Activated naive CD8-positive, alpha-beta T cell treated with anti-CD3 and anti-CD28 coated beads, Interleukin-2, amount 50 U/mL, for 24 hours (primary cell): ENCODE data around the gene MID1.

Source experiments
- ATAC-seq: fragments of 150-1000 bp; cut with Tn5 transposase; one replicate; pipeline ENCODE4 v1.10.0; 2021
- DNase-seq: peaks from one replicate; pipeline ENCODE4 v3.0.0; 2021
- H3K27ac Mint-ChIP-seq: one replicate; pipeline ENCODE4 v1.8.0; 2021; ENCODE audit warnings: mild to moderate bottlenecking, mixed read lengths
- H3K27me3 Mint-ChIP-seq: one replicate; pipeline ENCODE4 v1.8.0; 2021; ENCODE audit warnings: mixed read lengths
- H3K36me3 Mint-ChIP-seq: one replicate; pipeline ENCODE4 v1.8.0; 2021; ENCODE audit warnings: low read depth, mixed read lengths
- H3K4me1 Mint-ChIP-seq: one replicate; pipeline ENCODE4 v1.8.0; 2021; ENCODE audit warnings: mixed read lengths
- H3K4me3 Mint-ChIP-seq: one replicate; pipeline ENCODE4 v1.8.0; 2021; ENCODE audit warnings: mild to moderate bottlenecking, moderate library complexity, mixed read lengths
- H3K9me3 Mint-ChIP-seq: one replicate; pipeline ENCODE4 v1.8.0; 2021; ENCODE audit warnings: mixed read lengths

The MID1 gene

GRCh38 chrX:10620121-10620699 lies at the start of gene MID1:
MID1 (minus strand) TSS chrX:10620585; CDS start chrX:10567547, 53,038 bp downstream.
- ATAC-seq: no peak
- DNase-seq: no peak
- peaks cover 32% of the 10 kb centered on the region for H3K27me3 Mint-ChIP-seq

GRCh38 chrX:10667143-10667542 lies 46.8 kb upstream of the MID1 start:
- Mint-ChIP-seq H3K36me3 (no peaks in the 10 kb centered on the region), H3K27ac (no peak overlapping the region), H3K27me3 (peaks cover 2% of the 10 kb centered on the region), H3K4me1 (no peaks in the 10 kb centered on the region), H3K9me3 (no peaks in the 10 kb centered on the region), H3K4me3 (no peak overlapping the region)
- ATAC-seq (no peak), DNase-seq (no peak)

More at GRCh38 chrX:10620121-10620699, at the start of gene MID1:
- Mint-ChIP-seq H3K4me1 (peaks cover 13% of the 10 kb centered on the region), H3K9me3 (no peaks in the 10 kb centered on the region), H3K36me3 (no peaks in the 10 kb centered on the region), H3K27ac (no peak within 1 kb of the TSS), H3K4me3 (peak within 1 kb of the TSS; percentile 69)

GRCh38 chrX:10666102-10666501 lies 45.7 kb upstream of the MID1 start:
- no peak for ATAC-seq
- no peak overlapping the region for H3K27ac Mint-ChIP-seq
- H3K27me3 Mint-ChIP-seq: no peaks in the 10 kb centered on the region
- H3K4me1 Mint-ChIP-seq: no peaks in the 10 kb centered on the region
- no peak overlapping the region for H3K4me3 Mint-ChIP-seq
- DNase-seq: no peak
- H3K36me3 Mint-ChIP-seq: no peaks in the 10 kb centered on the region
- no peaks in the 10 kb centered on the region for H3K9me3 Mint-ChIP-seq

GRCh38 chrX:10665681-10666080 lies 45.3 kb upstream of the MID1 start:
- no peaks in the 10 kb centered on the region for H3K27me3 Mint-ChIP-seq
- DNase-seq: no peak
- no peak for ATAC-seq
- no peak overlapping the region for H3K4me3 Mint-ChIP-seq
- H3K4me1 Mint-ChIP-seq: no peaks in the 10 kb centered on the region
- H3K36me3 Mint-ChIP-seq: no peaks in the 10 kb centered on the region
- H3K27ac Mint-ChIP-seq: no peak overlapping the region
- no peaks in the 10 kb centered on the region for H3K9me3 Mint-ChIP-seq

GRCh38 chrX:10660171-10660570 lies 39.8 kb upstream of the MID1 start:
- H3K4me1 Mint-ChIP-seq: no peaks in the 10 kb centered on the region
- H3K4me3 Mint-ChIP-seq: no peak overlapping the region
- no peaks in the 10 kb centered on the region for H3K27me3 Mint-ChIP-seq
- DNase-seq (no peak), ATAC-seq (no peak)
- H3K36me3 Mint-ChIP-seq: no peaks in the 10 kb centered on the region
- H3K9me3 Mint-ChIP-seq: no peaks in the 10 kb centered on the region
- H3K27ac Mint-ChIP-seq: no peak overlapping the region

GRCh38 chrX:10656214-10656613 lies 35.8 kb upstream of the MID1 start:
- DNase-seq (no peak), ATAC-seq (no peak)
- Mint-ChIP-seq H3K27ac (no peak overlapping the region), H3K4me1 (no peaks in the 10 kb centered on the region), H3K4me3 (no peak overlapping the region), H3K9me3 (peaks cover 4% of the 10 kb centered on the region), H3K27me3 (peaks cover 1% of the 10 kb centered on the region), H3K36me3 (no peaks in the 10 kb centered on the region)

- DNase-seq (no peak), ATAC-seq (no peak)
- Mint-ChIP-seq H3K4me1 (no peaks in the 10 kb centered on the region), H3K27me3 (peaks cover 1% of the 10 kb centered on the region), H3K9me3 (peaks cover 4% of the 10 kb centered on the region), H3K36me3 (no peaks in the 10 kb centered on the region), H3K4me3 (no peak overlapping the region), H3K27ac (no peak overlapping the region)
These were observed 34.6 kb upstream of the MID1 start for GRCh38 chrX:10654960-10655359.

GRCh38 chrX:10653302-10653701 lies 32.9 kb upstream of the MID1 start:
- no peak for ATAC-seq
- Mint-ChIP-seq H3K36me3 (no peaks in the 10 kb centered on the region), H3K27ac (no peak overlapping the region), H3K4me3 (no peak overlapping the region), H3K9me3 (peaks cover 4% of the 10 kb centered on the region), H3K27me3 (peaks cover 1% of the 10 kb centered on the region), H3K4me1 (no peaks in the 10 kb centered on the region)
- no peak for DNase-seq

GRCh38 chrX:10649265-10649664 lies 28.9 kb upstream of the MID1 start:
- no peaks in the 10 kb centered on the region for H3K36me3 Mint-ChIP-seq
- no peak for DNase-seq
- no peak overlapping the region for H3K4me3 Mint-ChIP-seq
- H3K4me1 Mint-ChIP-seq: no peaks in the 10 kb centered on the region
- no peak overlapping the region for H3K27ac Mint-ChIP-seq
- H3K27me3 Mint-ChIP-seq: peaks cover 1% of the 10 kb centered on the region
- no peak for ATAC-seq
- H3K9me3 Mint-ChIP-seq: no peaks in the 10 kb centered on the region

GRCh38 chrX:10648614-10649013 lies 28.2 kb upstream of the MID1 start:
- peaks cover 1% of the 10 kb centered on the region for H3K27me3 Mint-ChIP-seq
- no peak for DNase-seq
- no peaks in the 10 kb centered on the region for H3K36me3 Mint-ChIP-seq
- no peak for ATAC-seq
- H3K4me1 Mint-ChIP-seq: no peaks in the 10 kb centered on the region
- H3K9me3 Mint-ChIP-seq: no peaks in the 10 kb centered on the region
- no peak overlapping the region for H3K4me3 Mint-ChIP-seq
- H3K27ac Mint-ChIP-seq: no peak overlapping the region

GRCh38 chrX:10636851-10637250 lies 16.5 kb upstream of the MID1 start:
- DNase-seq (no peak), ATAC-seq (no peak)
- Mint-ChIP-seq H3K4me3 (no peak overlapping the region), H3K4me1 (no peaks in the 10 kb centered on the region), H3K36me3 (no peaks in the 10 kb centered on the region), H3K9me3 (no peaks in the 10 kb centered on the region), H3K27ac (no peak overlapping the region), H3K27me3 (no peaks in the 10 kb centered on the region)

GRCh38 chrX:10636337-10636736 lies 16.0 kb upstream of the MID1 start:
- H3K4me3 Mint-ChIP-seq: no peak overlapping the region
- no peaks in the 10 kb centered on the region for H3K9me3 Mint-ChIP-seq
- no peaks in the 10 kb centered on the region for H3K4me1 Mint-ChIP-seq
- H3K27ac Mint-ChIP-seq: no peak overlapping the region
- DNase-seq (no peak), ATAC-seq (no peak)
- no peaks in the 10 kb centered on the region for H3K27me3 Mint-ChIP-seq
- H3K36me3 Mint-ChIP-seq: no peaks in the 10 kb centered on the region

- no peak for ATAC-seq
- no peaks in the 10 kb centered on the region for H3K4me1 Mint-ChIP-seq
These were observed 14.2 kb upstream of the MID1 start for GRCh38 chrX:10634392-10635161.

GRCh38 chrX:10633722-10634121 lies 13.3 kb upstream of the MID1 start:
- H3K9me3 Mint-ChIP-seq: no peaks in the 10 kb centered on the region
- H3K4me3 Mint-ChIP-seq: no peak overlapping the region
- no peak for ATAC-seq
- H3K27me3 Mint-ChIP-seq: peaks cover 3% of the 10 kb centered on the region
- H3K27ac Mint-ChIP-seq: no peak overlapping the region
- H3K36me3 Mint-ChIP-seq: no peaks in the 10 kb centered on the region
- no peak for DNase-seq
- H3K4me1 Mint-ChIP-seq: no peaks in the 10 kb centered on the region

More at GRCh38 chrX:10634392-10635161, 14.2 kb upstream of the MID1 start:
- Mint-ChIP-seq H3K36me3 (no peaks in the 10 kb centered on the region), H3K9me3 (no peaks in the 10 kb centered on the region), H3K27me3 (peaks cover 3% of the 10 kb centered on the region), H3K27ac (no peak overlapping the region), H3K4me3 (no peak overlapping the region)
- DNase-seq: no peak

- no peaks in the 10 kb centered on the region for H3K4me1 Mint-ChIP-seq
- H3K4me3 Mint-ChIP-seq: no peak overlapping the region
- H3K36me3 Mint-ChIP-seq: no peaks in the 10 kb centered on the region
- no peak for ATAC-seq
- no peak for DNase-seq
- no peaks in the 10 kb centered on the region for H3K9me3 Mint-ChIP-seq
- no peak overlapping the region for H3K27ac Mint-ChIP-seq
- peaks cover 5% of the 10 kb centered on the region for H3K27me3 Mint-ChIP-seq
These were observed 11.2 kb upstream of the MID1 start for GRCh38 chrX:10631416-10632145.
